Smooth muscle cell (in vitro differentiated cells): ENCODE measurements around the gene OSBPL6. TPM values are rescaled to one million over a fixed set of nuclear protein-coding genes. Genes with fewer than 3 reads are reported as not detected.

Experiments
- DNase-seq: peaks from one replicate; lab custom pipeline; 2025; ENCODE audit not compliant: unreplicated experiment; lab: John Stamatoyannopoulos, UW
- H2AFZ ChIP-seq: fragments of 200-600 bp; sonication (generic); 2 replicates; pipeline ENCODE4 v1.6.0; 2016; ENCODE audit warnings: antibody characterized with exemption, low read depth, mild to moderate bottlenecking
- H3F3A ChIP-seq: fragments of 200-600 bp; sonication (generic); 2 replicates; pipeline ENCODE4 v1.6.0; 2017; ENCODE audit warnings: antibody characterized with exemption, low read depth
- H3K27ac ChIP-seq: fragments of 200-600 bp; sonication (generic); 2 replicates; pipeline ENCODE4 v1.5.1; 2016; ENCODE audit warnings: low read depth, mild to moderate bottlenecking
- H3K27me3 ChIP-seq: fragments of 200-600 bp; sonication (generic); 2 replicates; pipeline ENCODE4 v1.6.1; 2016; ENCODE audit warnings: low read depth, mild to moderate bottlenecking
- H3K36me3 ChIP-seq: fragments of 200-600 bp; sonication (generic); 2 replicates; pipeline ENCODE4 v1.5.1; 2016; ENCODE audit warnings: low read depth
- H3K4me1 ChIP-seq: fragments of 200-600 bp; sonication (generic); 2 replicates; pipeline ENCODE4 v1.5.1; 2016; ENCODE audit warnings: low read depth
- H3K4me2 ChIP-seq: fragments of 200-600 bp; sonication (generic); 2 replicates; pipeline ENCODE4 v1.6.0; 2016; ENCODE audit warnings: mild to moderate bottlenecking
- H3K4me3 ChIP-seq: fragments of 200-600 bp; sonication (generic); 2 replicates; pipeline ENCODE4 v1.5.1; 2016; ENCODE audit warnings: mild to moderate bottlenecking
- H3K79me2 ChIP-seq: fragments of 200-600 bp; sonication (generic); 2 replicates; pipeline ENCODE4 v1.6.0; 2016; ENCODE audit warnings: low read depth, mild to moderate bottlenecking
- H3K9ac ChIP-seq: fragments of 200-600 bp; sonication (generic); 2 replicates; pipeline ENCODE4 v1.6.0; 2016; ENCODE audit warnings: low read depth
- H3K9me3 ChIP-seq: fragments of 200-600 bp; sonication (generic); replicated peaks from 2 replicates; pipeline ENCODE4 v1.5.1; 2016; ENCODE audit warnings: low read depth
- H4K20me1 ChIP-seq: fragments of 200-600 bp; sonication (generic); 2 replicates; pipeline ENCODE4 v1.6.0; 2016; ENCODE audit warnings: low read depth
- CTCF ChIP-seq: fragments of 200-600 bp; sonication (generic); IDR thresholded peaks from 2 replicates; pipeline ENCODE4 v1.5.1; 2017; ENCODE audit warnings: borderline replicate concordance, mild to moderate bottlenecking, antibody characterized with exemption; ENCODE audit not compliant: insufficient read depth, poor library complexity, severe bottlenecking
- WGBS: methylation state at CpG from one replicate; pipeline ENCODE4 v1.1.7; 2016; ENCODE audit warnings: low lambda C conversion rate; 5-methylcytosine and 5-hydroxymethylcytosine counted together
- polyA plus RNA-seq: library from polyadenylated mRNA; unstranded; fragments of >200 nt; fragmentation: Nextera tagmentation; extraction: Ambion mirVana; gene quantifications from 2 replicates; pipeline ENCODE4 v1.2.1, GENCODE V29; 2016
- total RNA-seq: library from RNA; depleted of rRNA; stranded (reverse); fragments of >200 nt; gene quantifications from 2 replicates; pipeline ENCODE4 v1.2.3, GENCODE V29; 2014

Gene OSBPL6
- total and polyA plus RNA-seq, 2 experiments from 2014 or later, result 7.4 to 7.6 TPM

- Histone ChIP-seq H3K79me2 (no peaks in the 10 kb centered on the region), H3K4me3 (no peak overlapping the region), H3K27me3 (no peaks in the 10 kb centered on the region), H3K9me3 (no peaks in the 10 kb centered on the region), H3K36me3 (no peaks in the 10 kb centered on the region), H3K4me1 (no peaks in the 10 kb centered on the region), H3F3A (no peaks in the 10 kb centered on the region), H3K27ac (no peak overlapping the region), H2AFZ (no peak overlapping the region), H3K9ac (no peak overlapping the region), H3K4me2 (no peak overlapping the region), H4K20me1 (no peaks in the 10 kb centered on the region)
- WGBS, result 78% methylated on average over 1 of the region's 1 CpG
- no peak for DNase-seq
- TF ChIP-seq CTCF, result no peak
Observed at GRCh38 chr2:178292586-178292985, 98.3 kb downstream of the OSBPL6 start.

GRCh38 chr2:178295115-178295514, 100.8 kb downstream of the OSBPL6 start:
- no peak overlapping the region for H2AFZ ChIP-seq
- no peaks in the 10 kb centered on the region for H4K20me1 ChIP-seq
- H3K36me3 ChIP-seq, result no peaks in the 10 kb centered on the region
- no peak overlapping the region for H3K4me2 ChIP-seq
- H3K79me2 ChIP-seq, result no peaks in the 10 kb centered on the region
- no peak overlapping the region for H3K4me3 ChIP-seq
- no peak for DNase-seq
- no peak overlapping the region for H3K9ac ChIP-seq
- H3K27ac ChIP-seq, result no peak overlapping the region
- no peaks in the 10 kb centered on the region for H3F3A ChIP-seq
- H3K9me3 ChIP-seq, result no peaks in the 10 kb centered on the region
- 85% methylated on average over 4 of the region's 4 CpGs for WGBS
- no peak for TF ChIP-seq CTCF
- no peaks in the 10 kb centered on the region for H3K4me1 ChIP-seq
- no peaks in the 10 kb centered on the region for H3K27me3 ChIP-seq

GRCh38 chr2:178295906-178296305, 101.6 kb downstream of the OSBPL6 start:
- H3K27ac ChIP-seq, result no peak overlapping the region
- no peak overlapping the region for H2AFZ ChIP-seq
- no peak overlapping the region for H3K4me3 ChIP-seq
- no peaks in the 10 kb centered on the region for H3K27me3 ChIP-seq
- H4K20me1 ChIP-seq, result no peaks in the 10 kb centered on the region
- H3K9me3 ChIP-seq, result no peaks in the 10 kb centered on the region
- H3K9ac ChIP-seq, result no peak overlapping the region
- H3K36me3 ChIP-seq, result no peaks in the 10 kb centered on the region
- TF ChIP-seq CTCF, result no peak
- H3K4me1 ChIP-seq, result no peaks in the 10 kb centered on the region
- no peaks in the 10 kb centered on the region for H3K79me2 ChIP-seq
- H3F3A ChIP-seq, result no peaks in the 10 kb centered on the region
- DNase-seq, result no peak
- WGBS, result 89% methylated on average over 3 of the region's 3 CpGs
- H3K4me2 ChIP-seq, result no peak overlapping the region

- no peak for DNase-seq
- Histone ChIP-seq H4K20me1 (no peaks in the 10 kb centered on the region), H2AFZ (no peak overlapping the region), H3K9me3 (no peaks in the 10 kb centered on the region), H3K36me3 (no peaks in the 10 kb centered on the region), H3K9ac (no peak overlapping the region), H3K27me3 (no peaks in the 10 kb centered on the region), H3K27ac (no peak overlapping the region), H3K4me1 (no peaks in the 10 kb centered on the region), H3K4me3 (no peak overlapping the region), H3K4me2 (no peak overlapping the region), H3F3A (no peaks in the 10 kb centered on the region), H3K79me2 (no peaks in the 10 kb centered on the region)
- no peak for TF ChIP-seq CTCF
- 91% methylated on average over 5 of the region's 5 CpGs for WGBS
Observed at GRCh38 chr2:178296394-178297090, 102.2 kb downstream of the OSBPL6 start.
